ENCODE results near the gene CHST11.

Gene CHST11

DNA sequence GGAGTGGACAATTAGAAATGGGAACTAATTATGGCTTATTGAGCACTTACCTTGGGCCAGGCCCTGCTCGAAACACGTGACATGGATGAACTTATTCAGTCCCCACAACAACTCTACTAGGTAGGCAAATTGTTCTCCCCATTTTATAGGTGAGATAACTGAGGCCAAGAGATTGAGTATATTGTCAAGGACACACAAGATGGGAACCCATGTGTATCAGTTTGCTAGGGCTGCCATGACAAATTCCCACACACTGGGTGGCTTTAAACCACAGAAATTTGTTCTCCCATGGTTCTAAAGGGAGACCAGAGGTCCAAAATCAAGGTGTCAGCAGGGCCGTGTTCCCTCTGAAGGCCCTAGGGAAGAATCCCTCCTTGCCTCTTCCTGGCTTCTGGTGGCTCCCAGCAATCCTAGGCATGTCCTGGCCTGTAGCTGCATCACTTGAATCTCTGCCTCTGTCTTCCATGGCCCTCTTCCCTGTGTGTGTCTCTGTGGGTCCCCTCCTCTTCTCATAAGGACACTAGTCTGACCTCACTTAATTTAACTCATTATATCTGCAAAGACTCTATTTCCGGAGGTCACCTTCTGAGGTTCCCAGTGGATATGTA lies 128.8 kb downstream of the CHST11 start:
- DNase-seq (ENCODE audit: low read depth), result no peak

GRCh38 chr12:104586351-104586919 lies 129.7 kb downstream of the CHST11 start:
- DNase-seq (ENCODE audit: low read depth), result no peak

DNA sequence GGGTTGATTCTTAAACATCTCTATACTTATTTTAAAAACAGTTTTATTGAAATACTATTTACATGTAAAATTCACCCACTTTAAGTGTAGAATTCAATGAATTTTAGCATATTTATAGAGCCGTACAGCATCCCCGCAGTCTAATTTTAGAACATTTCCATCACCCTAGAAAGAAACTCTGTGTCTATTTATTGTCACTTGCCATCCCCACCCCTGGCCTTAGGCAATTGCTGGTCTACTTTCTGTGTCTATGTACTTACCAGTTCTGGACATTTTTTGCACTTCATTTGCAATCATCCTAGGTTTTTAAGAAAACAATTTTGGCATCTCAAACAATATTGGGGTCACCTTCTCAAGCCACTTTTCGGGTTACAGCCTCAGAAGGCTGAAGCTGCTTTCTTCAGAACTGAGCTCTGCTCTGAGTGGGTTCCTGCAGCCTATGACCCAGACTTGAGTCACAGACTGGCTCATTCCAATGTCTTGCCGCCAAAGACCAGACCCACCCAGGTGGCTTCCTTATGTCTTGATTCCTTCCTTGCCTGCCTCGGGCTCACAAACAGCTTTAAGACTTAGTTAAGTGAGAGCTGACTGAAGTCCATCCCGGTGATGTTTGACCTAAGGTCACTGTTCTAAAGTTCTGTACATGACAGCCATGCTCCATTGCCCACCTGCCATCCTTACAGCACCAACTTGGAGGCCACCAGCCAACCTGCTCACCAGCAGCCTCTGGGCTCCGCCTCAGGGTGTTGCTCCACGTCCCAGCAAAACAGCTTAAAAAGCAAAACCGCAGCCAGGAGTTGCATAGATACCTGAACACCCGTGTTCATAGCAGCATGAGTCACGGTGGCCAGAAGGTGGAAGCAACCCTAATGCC lies 131.5 kb downstream of the CHST11 start:
- peak; percentile 79 for DNase-seq (ENCODE audit: low read depth)

DNA sequence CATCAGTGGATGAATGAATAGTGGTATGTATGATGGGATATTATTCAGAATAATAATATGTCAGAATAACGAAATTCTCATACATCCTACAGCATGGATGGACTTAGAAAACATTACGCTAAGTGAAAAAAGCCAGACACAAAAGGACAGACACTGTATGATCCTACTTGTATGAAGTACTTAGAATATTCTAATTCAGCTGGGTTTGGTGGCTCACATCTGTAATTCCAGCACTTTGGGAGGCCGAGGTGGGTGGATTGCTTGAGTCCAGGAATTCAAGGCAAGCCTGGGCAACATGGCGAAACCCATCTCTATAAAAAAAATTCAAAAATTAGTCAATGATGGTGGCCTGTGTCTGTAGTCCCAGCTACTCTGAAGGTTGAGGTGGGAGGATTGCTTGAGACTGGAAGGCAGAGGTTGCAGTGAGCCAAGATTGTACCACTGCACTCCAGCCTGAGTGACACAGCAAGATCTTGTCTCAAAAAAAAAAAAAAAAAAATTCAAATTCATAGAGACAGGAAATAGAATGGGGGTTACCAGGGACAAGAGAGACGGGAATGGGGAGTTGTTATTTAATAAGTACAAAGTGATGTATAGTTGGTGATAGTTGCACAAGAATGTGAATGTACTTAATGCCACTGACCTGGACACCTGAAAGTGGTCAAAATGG lies 132.3 kb downstream of the CHST11 start:
- no peak for DNase-seq (ENCODE audit: low read depth)

GRCh38 chr12:104590022-104590421 lies 133.3 kb downstream of the CHST11 start:
- no peak for DNase-seq (ENCODE audit: low read depth)

GRCh38 chr12:104591257-104591885 lies 134.6 kb downstream of the CHST11 start:
- no peak for DNase-seq (ENCODE audit: low read depth)

- no peak for DNase-seq (ENCODE audit: low read depth)
Observed at GRCh38 chr12:104593482-104593881, 136.7 kb downstream of the CHST11 start.

DNA sequence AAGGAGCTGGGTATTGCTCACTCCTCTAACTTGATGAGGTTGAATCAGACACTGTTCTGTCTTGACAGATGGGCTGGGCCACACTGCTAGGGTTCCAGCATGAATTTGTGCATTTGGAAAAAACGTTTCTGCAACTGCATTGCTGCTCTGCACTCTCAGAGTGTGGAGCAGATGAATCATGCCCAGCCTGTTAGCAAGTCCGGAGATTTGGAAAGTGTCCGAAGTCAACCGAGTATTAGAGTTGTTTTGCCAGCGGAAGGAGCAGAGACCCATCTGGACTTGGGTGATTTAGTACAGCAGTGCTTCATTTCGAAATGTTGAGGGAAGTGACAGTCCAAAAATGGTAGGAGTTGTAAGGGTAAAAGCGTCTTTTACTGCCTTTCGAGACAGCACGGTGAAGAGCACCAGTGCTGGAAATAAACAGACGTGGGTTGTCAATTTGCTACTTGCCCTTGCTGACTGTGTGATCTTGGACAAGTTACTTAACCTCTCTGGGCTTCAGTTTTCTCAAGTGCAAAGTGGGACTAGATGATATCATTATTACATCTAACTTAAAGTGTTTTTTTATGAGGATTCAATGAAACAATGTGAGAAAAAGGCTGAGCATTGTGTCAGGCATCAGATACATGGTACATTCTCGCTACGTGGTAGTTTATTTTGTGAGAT lies 139.5 kb downstream of the CHST11 start:
- peak; percentile 71 for DNase-seq (ENCODE audit: low read depth)

GRCh38 chr12:104596898-104597843 lies 140.4 kb downstream of the CHST11 start:
- no peak for DNase-seq (ENCODE audit: low read depth)

DNA sequence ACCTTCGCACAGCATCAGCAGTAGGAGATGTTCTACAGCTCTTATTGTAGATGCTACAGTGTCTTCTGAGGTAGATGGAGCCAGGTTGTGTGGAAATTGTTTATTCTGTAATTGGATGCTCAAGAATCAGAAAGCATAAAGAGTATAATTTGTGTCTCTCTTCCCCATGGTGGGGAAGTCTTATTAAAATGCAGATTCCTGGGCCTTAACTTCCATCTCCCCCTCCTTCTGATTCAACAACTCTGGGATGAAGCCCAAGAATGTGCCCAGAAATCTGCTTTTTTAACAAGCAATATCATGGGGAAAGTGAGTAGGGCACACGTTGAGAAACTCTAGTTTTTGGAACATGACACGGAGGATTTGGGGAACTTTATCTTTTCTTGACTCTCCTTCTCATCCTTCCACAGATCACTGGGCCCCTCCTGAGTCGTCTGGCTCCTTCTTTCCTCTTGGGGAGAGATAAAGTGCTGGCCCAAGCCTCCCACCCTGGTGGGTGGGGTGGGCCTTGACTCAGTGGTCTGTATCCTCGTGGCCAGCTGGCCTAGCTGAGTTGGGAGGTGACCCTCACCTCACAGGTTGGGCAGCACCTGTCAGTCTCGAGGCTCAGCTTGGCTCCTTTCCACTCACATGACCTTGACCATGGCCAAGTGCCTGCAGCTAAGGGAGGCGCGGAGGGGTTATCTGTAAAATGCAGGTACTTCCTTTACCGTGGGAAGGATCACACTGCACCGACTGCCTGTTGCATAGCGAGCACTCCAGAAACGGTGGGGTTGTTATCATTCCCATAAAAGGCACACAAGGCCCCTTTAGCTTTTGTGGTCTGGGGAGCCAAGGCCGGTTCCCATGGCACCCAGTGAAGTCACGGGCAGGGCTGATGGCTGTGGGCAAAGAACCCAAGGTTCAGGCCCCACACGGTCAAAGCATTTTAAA lies 141.9 kb downstream of the CHST11 start:
- no peak for DNase-seq (ENCODE audit: low read depth)

- DNase-seq (ENCODE audit: low read depth), result no peak
Observed at GRCh38 chr12:104599272-104600035, 142.7 kb downstream of the CHST11 start.

- DNase-seq (ENCODE audit: low read depth), result no peak
Observed at GRCh38 chr12:104600036-104600712, 143.4 kb downstream of the CHST11 start.

DNA sequence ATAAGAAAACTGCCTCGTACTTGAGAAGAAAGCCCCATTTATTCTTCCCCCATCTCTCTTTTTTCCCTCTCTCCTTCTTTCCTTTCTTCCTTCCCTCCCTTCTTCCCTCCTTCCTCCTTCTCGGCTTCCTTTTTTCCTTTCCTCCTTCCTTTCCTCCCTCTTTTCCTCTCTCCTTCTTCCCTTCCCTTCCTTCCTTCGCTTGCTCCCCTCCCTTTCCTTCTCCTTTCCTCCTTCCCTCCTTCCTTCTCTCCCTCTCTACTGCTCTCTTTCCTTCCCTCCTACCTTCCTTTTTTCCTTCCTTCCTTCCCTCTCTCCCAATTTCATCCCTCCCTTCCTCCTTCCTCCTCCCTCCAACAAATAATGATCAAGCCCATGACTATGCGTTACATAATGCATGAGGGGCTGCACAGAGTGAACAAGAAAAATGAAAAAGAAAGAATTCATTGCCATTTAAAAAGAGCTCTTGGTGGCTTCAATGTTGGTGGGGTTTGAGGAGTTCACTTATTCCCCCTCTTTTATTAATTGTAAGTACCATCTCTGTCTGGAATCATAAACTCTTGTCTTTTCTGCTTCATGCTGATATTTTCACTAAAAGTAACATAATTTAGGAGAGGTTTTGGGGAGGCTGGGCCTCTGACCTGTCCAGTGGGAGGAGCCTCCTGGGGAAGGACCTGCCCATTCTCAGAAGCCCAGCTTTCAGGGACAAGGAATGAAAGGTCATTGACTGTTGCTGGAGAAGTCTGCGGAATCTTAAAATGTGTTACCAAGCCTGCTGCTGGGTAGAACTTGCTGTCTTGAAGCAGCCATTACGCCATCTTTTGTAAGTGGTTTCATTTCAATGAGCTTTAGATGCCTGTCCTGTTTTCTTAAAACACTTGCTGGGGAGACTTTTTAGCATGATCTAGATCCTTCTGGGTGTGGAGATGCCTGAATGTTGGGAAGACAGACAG lies 144.3 kb downstream of the CHST11 start:
- no peak for DNase-seq (ENCODE audit: low read depth)

- DNase-seq (ENCODE audit: low read depth), result no peak
Observed at GRCh38 chr12:104602406-104602805, 145.7 kb downstream of the CHST11 start.

DNA sequence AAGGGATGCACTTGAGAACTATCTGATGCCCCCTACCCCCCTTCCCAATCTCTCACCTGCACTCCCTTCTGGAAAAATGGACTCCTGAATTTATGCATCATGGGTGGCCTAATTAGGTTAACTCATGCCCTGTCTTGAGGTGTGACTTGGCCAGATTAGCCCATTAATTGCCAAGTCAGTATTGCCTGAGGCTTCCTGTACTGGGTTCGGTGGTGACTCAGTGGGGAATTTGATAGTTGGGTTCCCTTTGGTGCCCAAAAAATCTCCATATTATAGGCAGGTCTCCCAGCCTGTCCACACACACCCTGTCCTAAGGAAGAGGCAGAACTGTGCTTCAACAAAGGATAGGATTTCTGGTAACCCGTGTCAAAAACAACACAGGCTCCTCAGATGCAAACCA lies 146.1 kb downstream of the CHST11 start:
- DNase-seq (ENCODE audit: low read depth), result no peak

DNA sequence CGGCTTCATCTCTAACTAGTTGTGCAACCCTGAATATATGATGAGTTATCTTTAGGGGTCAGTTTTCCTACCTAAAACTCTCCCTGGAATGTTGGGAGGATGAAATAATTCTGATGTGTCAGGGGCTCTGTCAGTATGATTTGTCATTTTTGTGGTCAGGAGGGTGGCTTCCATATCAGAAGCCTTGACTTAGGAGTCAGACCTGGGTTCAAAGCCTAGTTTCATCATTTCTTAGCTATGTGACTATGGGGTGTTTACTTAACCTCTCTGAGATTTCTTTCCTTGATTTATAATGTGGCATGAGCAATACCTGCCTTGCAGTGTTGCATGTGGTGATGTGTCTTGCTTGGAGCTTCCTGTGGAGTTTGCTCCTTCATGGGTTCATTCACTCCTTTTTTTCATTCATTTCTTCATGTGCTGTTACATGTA lies 146.8 kb downstream of the CHST11 start:
- DNase-seq (ENCODE audit: low read depth), result peak; percentile 93
